Neural progenitor cell (in vitro differentiated cells): ENCODE results near the gene HOXC13.
A peak's percentile ranks its signal among the peaks of the same experiment; 100 is the strongest.

Source experiments
- EZH2 ChIP-seq: fragments of 200-600 bp; sonication (generic); IDR thresholded peaks from 2 replicates; pipeline ENCODE4 v1.6.1; 2017; ENCODE audit warnings: antibody characterized with exemption, mild to moderate bottlenecking, moderate library complexity
- EZH2phosphoT487 ChIP-seq: fragments of 200-600 bp; sonication (generic); IDR thresholded peaks from 2 replicates; pipeline ENCODE4 v1.6.1; 2017; ENCODE audit warnings: antibody characterized with exemption
- TF ChIP-seq, protein P1 (sequence below): fragments of 200-600 bp; sonication (generic); IDR thresholded peaks from 2 replicates; pipeline ENCODE4 v1.5.1; 2017; ENCODE audit warnings: antibody characterized with exemption, mild to moderate bottlenecking

DNA sequence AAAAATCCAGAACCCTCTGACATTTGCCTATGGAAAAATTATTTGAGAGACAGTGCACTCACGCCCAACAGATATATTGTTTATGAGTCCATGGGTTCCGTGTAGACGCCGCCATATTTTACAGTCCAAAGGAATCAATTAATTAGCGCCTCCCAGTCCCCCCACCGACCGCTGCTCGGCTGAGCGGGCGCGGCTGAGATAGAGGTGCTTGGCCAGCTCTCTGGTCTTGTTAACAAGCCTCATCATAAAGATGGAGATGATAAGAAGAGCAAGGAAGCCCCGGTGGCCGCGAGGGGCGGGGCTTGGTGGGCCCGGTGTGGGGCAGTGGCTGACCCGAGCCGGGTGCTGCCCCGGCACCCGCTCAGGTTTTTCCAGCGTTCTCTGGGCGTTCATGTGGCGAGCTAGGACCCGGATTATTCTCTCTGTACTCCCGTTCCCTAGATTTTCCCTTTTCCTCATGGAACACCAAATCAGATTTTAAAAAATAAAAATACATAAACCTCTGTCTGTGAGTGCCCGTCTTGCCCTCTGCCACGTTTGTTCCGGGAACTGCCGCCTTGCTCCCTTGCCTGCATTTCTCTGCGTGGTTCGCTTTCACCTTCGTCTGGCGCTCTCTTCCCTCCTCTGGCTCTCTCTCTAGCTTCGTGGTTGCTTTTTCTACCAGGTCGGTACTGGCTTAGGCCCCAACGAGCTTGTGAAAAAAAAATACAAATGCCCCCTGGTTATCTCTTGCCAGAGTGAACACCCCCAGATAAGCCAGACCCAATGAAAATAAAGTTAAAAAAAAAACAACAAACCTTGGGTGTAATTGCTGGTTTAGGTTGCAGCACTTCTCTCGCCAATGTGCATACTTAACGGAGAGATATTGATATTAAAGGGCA lies 25.0 kb downstream of the HOXC13 start:
- TF ChIP-seq, protein P1, sequence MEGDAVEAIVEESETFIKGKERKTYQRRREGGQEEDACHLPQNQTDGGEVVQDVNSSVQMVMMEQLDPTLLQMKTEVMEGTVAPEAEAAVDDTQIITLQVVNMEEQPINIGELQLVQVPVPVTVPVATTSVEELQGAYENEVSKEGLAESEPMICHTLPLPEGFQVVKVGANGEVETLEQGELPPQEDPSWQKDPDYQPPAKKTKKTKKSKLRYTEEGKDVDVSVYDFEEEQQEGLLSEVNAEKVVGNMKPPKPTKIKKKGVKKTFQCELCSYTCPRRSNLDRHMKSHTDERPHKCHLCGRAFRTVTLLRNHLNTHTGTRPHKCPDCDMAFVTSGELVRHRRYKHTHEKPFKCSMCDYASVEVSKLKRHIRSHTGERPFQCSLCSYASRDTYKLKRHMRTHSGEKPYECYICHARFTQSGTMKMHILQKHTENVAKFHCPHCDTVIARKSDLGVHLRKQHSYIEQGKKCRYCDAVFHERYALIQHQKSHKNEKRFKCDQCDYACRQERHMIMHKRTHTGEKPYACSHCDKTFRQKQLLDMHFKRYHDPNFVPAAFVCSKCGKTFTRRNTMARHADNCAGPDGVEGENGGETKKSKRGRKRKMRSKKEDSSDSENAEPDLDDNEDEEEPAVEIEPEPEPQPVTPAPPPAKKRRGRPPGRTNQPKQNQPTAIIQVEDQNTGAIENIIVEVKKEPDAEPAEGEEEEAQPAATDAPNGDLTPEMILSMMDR = no peak
- TF ChIP-seq EZH2 (peak; percentile 92), EZH2phosphoT487 (peak; percentile 93)
